IMR-90 (cell line): Measurements from ENCODE around the gene RNF114.

Source experiments
- BHLHE40 ChIP-seq: fragments of 150-350 bp; IDR thresholded peaks from 2 replicates; pipeline ENCODE4 v1.6.1; 2016; ENCODE audit warnings: mild to moderate bottlenecking, low read depth, low read length
- CEBPB ChIP-seq: IDR thresholded peaks from 2 replicates; pipeline ENCODE4 v1.6.1; 2012; ENCODE audit warnings: low read depth, low read length, improper control_type of control experiment
- FOS ChIP-seq: fragments of 150-350 bp; IDR thresholded peaks from 2 replicates; pipeline ENCODE4 v1.6.1; 2016; ENCODE audit warnings: low read depth, low read length
- MAFK ChIP-seq: IDR thresholded peaks from 2 replicates; pipeline ENCODE4 v1.6.1; 2012; ENCODE audit warnings: low read depth, low read length, improper control_type of control experiment
- POLR2A ChIP-seq: IDR thresholded peaks from 2 replicates; pipeline ENCODE4 v1.6.1; 2012; ENCODE audit warnings: mild to moderate bottlenecking, low read depth, low read length
- RAD21 ChIP-seq: IDR thresholded peaks from 2 replicates; pipeline ENCODE4 v1.6.1; 2012; ENCODE audit warnings: low read length, improper control_type of control experiment
- RCOR1 ChIP-seq: IDR thresholded peaks from 2 replicates; pipeline ENCODE4 v1.6.1; 2012; ENCODE audit warnings: mild to moderate bottlenecking, low read length, improper control_type of control experiment; ENCODE audit not compliant: insufficient replicate concordance
- RFX5 ChIP-seq: IDR thresholded peaks from 2 replicates; pipeline ENCODE4 v1.8.0; 2012; ENCODE audit warnings: low read depth, mild to moderate bottlenecking, low read length, moderate library complexity
- SMC3 ChIP-seq: fragments of 150-350 bp; IDR thresholded peaks from 2 replicates; pipeline ENCODE4 v1.6.1; 2016; ENCODE audit warnings: low read depth, mild to moderate bottlenecking, antibody characterized with exemption, low read length, moderate library complexity
- TF ChIP-seq, protein P1 (sequence below): conservative IDR thresholded peaks from 2 replicates; pipeline ENCODE4 v1.5.1; 2012; ENCODE audit warnings: mild to moderate bottlenecking, low read depth, low read length, improper control_type of control experiment
- TF ChIP-seq, protein P2 (sequence below): fragments of 150-350 bp; IDR thresholded peaks from 2 replicates; pipeline ENCODE4 v1.6.1; 2016; ENCODE audit warnings: low read depth, mild to moderate bottlenecking, low read length, moderate library complexity, borderline replicate concordance

DNA sequence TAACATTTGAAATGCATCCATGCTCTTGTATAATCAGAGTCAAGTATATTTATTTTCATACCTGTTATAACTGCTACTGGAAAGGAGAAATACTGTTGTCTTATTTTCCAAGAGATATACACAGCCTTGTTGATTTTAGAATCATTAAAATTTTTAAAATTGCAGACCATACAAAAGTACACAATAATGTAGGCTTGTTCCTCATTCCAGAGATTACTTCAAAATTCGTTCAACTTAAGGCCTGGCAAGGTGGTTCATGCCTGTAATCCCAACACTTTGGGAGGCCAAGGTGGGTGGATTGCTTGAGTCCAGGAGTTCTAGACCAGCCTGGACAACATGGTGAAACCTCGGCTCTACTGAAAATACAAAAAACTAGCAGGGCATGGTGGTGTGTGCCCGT is 6.1 kb downstream of the RNF114 start:
- TF ChIP-seq, protein P1, sequence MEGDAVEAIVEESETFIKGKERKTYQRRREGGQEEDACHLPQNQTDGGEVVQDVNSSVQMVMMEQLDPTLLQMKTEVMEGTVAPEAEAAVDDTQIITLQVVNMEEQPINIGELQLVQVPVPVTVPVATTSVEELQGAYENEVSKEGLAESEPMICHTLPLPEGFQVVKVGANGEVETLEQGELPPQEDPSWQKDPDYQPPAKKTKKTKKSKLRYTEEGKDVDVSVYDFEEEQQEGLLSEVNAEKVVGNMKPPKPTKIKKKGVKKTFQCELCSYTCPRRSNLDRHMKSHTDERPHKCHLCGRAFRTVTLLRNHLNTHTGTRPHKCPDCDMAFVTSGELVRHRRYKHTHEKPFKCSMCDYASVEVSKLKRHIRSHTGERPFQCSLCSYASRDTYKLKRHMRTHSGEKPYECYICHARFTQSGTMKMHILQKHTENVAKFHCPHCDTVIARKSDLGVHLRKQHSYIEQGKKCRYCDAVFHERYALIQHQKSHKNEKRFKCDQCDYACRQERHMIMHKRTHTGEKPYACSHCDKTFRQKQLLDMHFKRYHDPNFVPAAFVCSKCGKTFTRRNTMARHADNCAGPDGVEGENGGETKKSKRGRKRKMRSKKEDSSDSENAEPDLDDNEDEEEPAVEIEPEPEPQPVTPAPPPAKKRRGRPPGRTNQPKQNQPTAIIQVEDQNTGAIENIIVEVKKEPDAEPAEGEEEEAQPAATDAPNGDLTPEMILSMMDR = no peak
- TF ChIP-seq, protein P2, sequence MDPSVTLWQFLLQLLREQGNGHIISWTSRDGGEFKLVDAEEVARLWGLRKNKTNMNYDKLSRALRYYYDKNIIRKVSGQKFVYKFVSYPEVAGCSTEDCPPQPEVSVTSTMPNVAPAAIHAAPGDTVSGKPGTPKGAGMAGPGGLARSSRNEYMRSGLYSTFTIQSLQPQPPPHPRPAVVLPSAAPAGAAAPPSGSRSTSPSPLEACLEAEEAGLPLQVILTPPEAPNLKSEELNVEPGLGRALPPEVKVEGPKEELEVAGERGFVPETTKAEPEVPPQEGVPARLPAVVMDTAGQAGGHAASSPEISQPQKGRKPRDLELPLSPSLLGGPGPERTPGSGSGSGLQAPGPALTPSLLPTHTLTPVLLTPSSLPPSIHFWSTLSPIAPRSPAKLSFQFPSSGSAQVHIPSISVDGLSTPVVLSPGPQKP = no peak
- TF ChIP-seq RFX5 (no peak), MAFK (no peak), POLR2A (no peak), CEBPB (no peak), BHLHE40 (no peak), RAD21 (no peak), FOS (no peak), RCOR1 (no peak), SMC3 (no peak)
